K562 (cell line): Measurements from ENCODE around the gene NREP.

Experiments used
- AFF4 ChIP-seq: sonication (generic); formaldehyde crosslinking; IDR thresholded peaks from 2 replicates; pipeline ENCODE4 v1.8.0; 2023; ENCODE audit warnings: mild to moderate bottlenecking, missing genetic modification reagents
- ETV6 ChIP-seq, 3 experiments: fragments of 150-350 bp in 1 of 3; sonication (generic) in 1 of 3; formaldehyde crosslinking in 1 of 3; IDR thresholded peaks; 2 replicates each; pipeline versions ENCODE4 v1.6.1 to v1.8.0; 2014 to 2022; ENCODE audit warnings: borderline replicate concordance in 2 of 3, low read depth in 2 of 3, antibody characterized with exemption in 1 of 3, low read length in 1 of 3, mild to moderate bottlenecking in 1 of 3, missing genetic modification reagents in 1 of 3
- POLR2A ChIP-seq: fragments of 450-650 bp; conservative IDR thresholded peaks from 2 replicates; pipeline ENCODE4 v1.6.1; 2016
- RFX5 ChIP-seq: IDR thresholded peaks from 2 replicates; pipeline ENCODE4 v1.6.1; 2011; ENCODE audit warnings: low read depth, mild to moderate bottlenecking, improper control_type of control experiment, low read length
- THAP7 ChIP-seq: fragments of 250-450 bp; sonication (Bioruptor Pico); IDR thresholded peaks from 2 replicates; pipeline ENCODE4 v1.5.0; 2021
- USF2 ChIP-seq: sonication (generic); formaldehyde crosslinking; IDR thresholded peaks from 2 replicates; pipeline ENCODE4 v1.5.0; 2020; ENCODE audit warnings: missing genetic modification reagents
- TF ChIP-seq, protein P1 (sequence below), 2 experiments: fragments of 450-650 bp; formaldehyde crosslinking in 1 of 2; IDR thresholded peaks; 2 replicates each; pipeline versions ENCODE4 v1.4.0 to v1.6.1; 2014 to 2020; ENCODE audit warnings: mild to moderate bottlenecking in 2 of 2, borderline replicate concordance in 1 of 2, low read depth in 1 of 2

GRCh38 chr5:111707630-111708164 lies 49.3 kb downstream of the NREP start:
- TF ChIP-seq THAP7 (CRISPR knock-in tag) (no peak), ETV6 (IDR thresholded peaks at IDR 0.05; ENCODE audit: borderline replicate concordance in 1 of 2, low read depth in 2 of 2, low read length in 1 of 2) (no peak), ETV6 (CRISPR knock-in tag; IDR thresholded peaks at IDR 0.05; ENCODE audit: borderline replicate concordance) (no peak), USF2 (CRISPR knock-in tag) (no peak), AFF4 (no peak), POLR2A (no peak), RFX5 (no peak)
- TF ChIP-seq, protein P1, sequence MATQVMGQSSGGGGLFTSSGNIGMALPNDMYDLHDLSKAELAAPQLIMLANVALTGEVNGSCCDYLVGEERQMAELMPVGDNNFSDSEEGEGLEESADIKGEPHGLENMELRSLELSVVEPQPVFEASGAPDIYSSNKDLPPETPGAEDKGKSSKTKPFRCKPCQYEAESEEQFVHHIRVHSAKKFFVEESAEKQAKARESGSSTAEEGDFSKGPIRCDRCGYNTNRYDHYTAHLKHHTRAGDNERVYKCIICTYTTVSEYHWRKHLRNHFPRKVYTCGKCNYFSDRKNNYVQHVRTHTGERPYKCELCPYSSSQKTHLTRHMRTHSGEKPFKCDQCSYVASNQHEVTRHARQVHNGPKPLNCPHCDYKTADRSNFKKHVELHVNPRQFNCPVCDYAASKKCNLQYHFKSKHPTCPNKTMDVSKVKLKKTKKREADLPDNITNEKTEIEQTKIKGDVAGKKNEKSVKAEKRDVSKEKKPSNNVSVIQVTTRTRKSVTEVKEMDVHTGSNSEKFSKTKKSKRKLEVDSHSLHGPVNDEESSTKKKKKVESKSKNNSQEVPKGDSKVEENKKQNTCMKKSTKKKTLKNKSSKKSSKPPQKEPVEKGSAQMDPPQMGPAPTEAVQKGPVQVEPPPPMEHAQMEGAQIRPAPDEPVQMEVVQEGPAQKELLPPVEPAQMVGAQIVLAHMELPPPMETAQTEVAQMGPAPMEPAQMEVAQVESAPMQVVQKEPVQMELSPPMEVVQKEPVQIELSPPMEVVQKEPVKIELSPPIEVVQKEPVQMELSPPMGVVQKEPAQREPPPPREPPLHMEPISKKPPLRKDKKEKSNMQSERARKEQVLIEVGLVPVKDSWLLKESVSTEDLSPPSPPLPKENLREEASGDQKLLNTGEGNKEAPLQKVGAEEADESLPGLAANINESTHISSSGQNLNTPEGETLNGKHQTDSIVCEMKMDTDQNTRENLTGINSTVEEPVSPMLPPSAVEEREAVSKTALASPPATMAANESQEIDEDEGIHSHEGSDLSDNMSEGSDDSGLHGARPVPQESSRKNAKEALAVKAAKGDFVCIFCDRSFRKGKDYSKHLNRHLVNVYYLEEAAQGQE (IDR thresholded peaks at IDR 0.05; ENCODE audit: borderline replicate concordance) = no peak
- TF ChIP-seq, protein P1 (CRISPR knock-in tag; IDR thresholded peaks at IDR 0.05; ENCODE audit: low read depth) = no peak
